Colonic mucosa (tissue), 4 donors: ENCODE measurements around the gene IL7R. TPM values are rescaled to one million over a fixed set of nuclear protein-coding genes. Genes with fewer than 3 reads are reported as not detected.
A peak's percentile ranks its signal among the peaks of the same experiment; 100 is the strongest.

Experiments used
- DNase-seq: peaks from one replicate; pipeline ENCODE4 v3.0.0-alpha.2; 2020
- H3K27ac ChIP-seq: fragments of 200-600 bp; one replicate; pipeline ENCODE4 v1.8.0; 2021
- H3K27me3 ChIP-seq: fragments of 200-600 bp; one replicate; pipeline ENCODE4 v1.8.0; 2021
- H3K36me3 ChIP-seq: fragments of 200-600 bp; one replicate; pipeline ENCODE4 v1.8.0; 2021
- H3K4me1 ChIP-seq: fragments of 200-600 bp; one replicate; pipeline ENCODE4 v1.8.0; 2021; ENCODE audit warnings: mild to moderate bottlenecking
- H3K4me3 ChIP-seq: fragments of 200-600 bp; one replicate; pipeline ENCODE4 v1.8.0; 2021
- H3K9ac ChIP-seq, 2 donors: one replicate each; pipeline ENCODE4 v1.7.0; 2013; ENCODE audit warnings: control low read depth in 2 of 2, low read depth in 2 of 2, low read length in 2 of 2
- H3K9me3 ChIP-seq: fragments of 200-600 bp; one replicate; pipeline ENCODE4 v1.8.0; 2021
- CTCF ChIP-seq: fragments of 200-600 bp; IDR thresholded peaks from one replicate; pipeline ENCODE4 v1.8.0; 2022; ENCODE audit warnings: antibody characterized with exemption, mild to moderate bottlenecking
- intact Hi-C: fragments of 100-400 bp; cut with DNase I; formaldehyde crosslinking; loops from one replicate; pipeline ENCODE4 v1.14.1; 2022
- total RNA-seq, 2 donors: library from RNA; stranded (reverse); fragmentation: NEBNext Ultra II Directional in 1 of 2; extraction: Animal tissue kit (Norgen Biotek cat#: 25700) in 1 of 2; gene quantifications; one replicate each; pipeline ENCODE4 v1.2.1, GENCODE V29; 2021
- donor health status: healthy.
- donor health status: DM: no; HTN: no; CAD: no.
- donor health status: DM: no; HTN: no; CAD: no.

IL7R gene
- 1 to 10 TPM; 4.6 to 6.1 TPM for total RNA-seq

- H3K9me3 ChIP-seq = no peaks in the 10 kb centered on the region
- H3K36me3 ChIP-seq = no peaks in the 10 kb centered on the region
- intact Hi-C loops = no loop called here
- H3K27ac ChIP-seq = peak within 1 kb of the TSS; percentile 34
- H3K27me3 ChIP-seq = no peaks in the 10 kb centered on the region
- H3K4me1 ChIP-seq = no peaks in the 10 kb centered on the region
- no peak for TF ChIP-seq CTCF
- no peak within 1 kb of the TSS for H3K4me3 ChIP-seq
- no peak within 1 kb of the TSS for H3K9ac ChIP-seq
- no peak for DNase-seq
These were observed at the start of gene IL7R for GRCh38 chr5:35856765-35857351. TSS of gene IL7R (plus strand) at chr5:35856891. CDS start at chr5:35856978, 87 bp downstream.

- TF ChIP-seq CTCF = no peak
- Histone ChIP-seq H3K9ac (no peak overlapping the region), H3K27ac (no peak overlapping the region), H3K4me1 (no peaks in the 10 kb centered on the region), H3K9me3 (no peaks in the 10 kb centered on the region), H3K27me3 (no peaks in the 10 kb centered on the region), H3K36me3 (no peaks in the 10 kb centered on the region), H3K4me3 (no peak overlapping the region)
- intact Hi-C loops = no loop called here
- DNase-seq = no peak
These were observed 46.1 kb upstream of the IL7R start for GRCh38 chr5:35810601-35811000.

GRCh38 chr5:35811108-35811741 is 45.5 kb upstream of the IL7R start:
- Histone ChIP-seq H3K9me3 (no peaks in the 10 kb centered on the region), H3K4me3 (no peak overlapping the region), H3K36me3 (no peaks in the 10 kb centered on the region), H3K9ac (no peak overlapping the region), H3K4me1 (no peaks in the 10 kb centered on the region), H3K27ac (no peak overlapping the region), H3K27me3 (no peaks in the 10 kb centered on the region)
- TF ChIP-seq CTCF = no peak
- no peak for DNase-seq
- intact Hi-C loops = no loop called here

GRCh38 chr5:35813521-35813920 is 43.2 kb upstream of the IL7R start:
- H3K4me1 ChIP-seq = no peaks in the 10 kb centered on the region
- intact Hi-C loops = no loop called here
- TF ChIP-seq CTCF = no peak
- no peak overlapping the region for H3K4me3 ChIP-seq
- no peaks in the 10 kb centered on the region for H3K36me3 ChIP-seq
- H3K27ac ChIP-seq = no peak overlapping the region
- no peak for DNase-seq
- no peak overlapping the region for H3K9ac ChIP-seq
- no peaks in the 10 kb centered on the region for H3K9me3 ChIP-seq
- H3K27me3 ChIP-seq = no peaks in the 10 kb centered on the region

DNA sequence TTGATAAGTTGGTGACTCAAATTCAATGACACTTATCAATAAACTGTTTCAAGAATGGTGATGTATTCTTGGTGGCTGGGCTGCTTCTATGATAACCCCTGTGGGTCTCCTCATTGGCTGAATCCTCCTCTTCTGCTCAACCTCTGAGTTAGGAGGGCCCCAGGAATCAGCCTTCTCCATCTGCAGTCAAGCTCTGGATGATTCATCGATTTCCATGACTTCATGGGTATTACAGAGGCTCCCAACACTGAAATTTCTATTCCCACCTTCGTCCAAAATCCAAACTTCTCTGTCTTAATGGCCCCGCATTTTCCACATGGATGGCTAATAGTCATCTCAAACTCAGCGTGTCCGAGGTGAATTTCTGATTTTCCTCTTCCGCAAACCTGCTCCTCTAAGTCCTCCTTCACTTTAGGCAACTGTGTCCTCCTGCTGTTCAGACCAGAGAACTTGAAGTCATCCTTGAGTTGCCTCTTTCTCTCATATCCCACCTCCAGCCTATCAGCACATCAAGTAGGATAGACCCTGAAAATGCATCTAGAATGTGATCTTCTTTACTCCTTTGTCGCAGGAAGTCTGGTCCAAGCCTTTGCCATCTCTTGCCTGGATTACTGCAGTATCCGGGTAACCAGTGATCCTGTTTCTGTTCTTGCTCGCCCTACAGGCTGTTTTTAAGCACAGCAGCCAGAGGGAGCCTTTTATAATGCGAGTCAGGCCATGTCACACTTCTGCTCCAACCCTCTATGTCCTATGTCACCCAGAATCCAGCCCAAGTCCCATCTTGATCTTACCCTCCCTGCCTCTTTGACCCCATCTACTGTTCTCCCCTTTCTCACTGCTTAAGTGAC is 41.4 kb upstream of the IL7R start:
- peak; percentile 73 for TF ChIP-seq CTCF
- no peaks in the 10 kb centered on the region for H3K4me1 ChIP-seq
- H3K36me3 ChIP-seq = no peaks in the 10 kb centered on the region
- DNase-seq = peak; percentile 49
- H3K27ac ChIP-seq = no peak overlapping the region
- H3K4me3 ChIP-seq = no peak overlapping the region
- no peaks in the 10 kb centered on the region for H3K9me3 ChIP-seq
- intact Hi-C loops = loop anchor here (5.0 kb wide), 1 partner anchor 38 kb away; no protein-coding TSS in a partner anchor
- H3K27me3 ChIP-seq = no peaks in the 10 kb centered on the region
- no peak overlapping the region for H3K9ac ChIP-seq
